ENCODE measurements around the gene HEXIM1.

The HEXIM1 gene

GRCh38 chr17:45146890-45147580 is 1.2 kb upstream of the HEXIM1 start:
- peak; percentile 64 to 65 for DNase-seq

GRCh38 chr17:45147581-45148182 is 593 bp upstream of the HEXIM1 start:
- DNase-seq = peak; percentile 86 to 91

- DNase-seq = peak; percentile 69 to 73
Measured at GRCh38 chr17:45149037-45149668, 878 bp downstream of the HEXIM1 start.

- DNase-seq = peak; percentile 48 to 65
Measured at GRCh38 chr17:45149669-45150664, 1.7 kb downstream of the HEXIM1 start.

GRCh38 chr17:45150911-45151809 is 2.9 kb downstream of the HEXIM1 start:
- DNase-seq = peak; percentile 33 to 40

GRCh38 chr17:45155029-45155428 is 6.8 kb downstream of the HEXIM1 start:
- no peak for DNase-seq

- DNase-seq = no peak
Measured at GRCh38 chr17:45155483-45155882, 7.2 kb downstream of the HEXIM1 start.

GRCh38 chr17:45156242-45156641 is 8.0 kb downstream of the HEXIM1 start:
- no peak for DNase-seq

- peak; percentile 40 to 57 for DNase-seq
Measured at GRCh38 chr17:45160447-45161287, 12.4 kb downstream of the HEXIM1 start.

- DNase-seq = peak; percentile 100
Measured at GRCh38 chr17:45161288-45162024, 13.2 kb downstream of the HEXIM1 start, which contains the start of gene HEXIM2. TSS of gene HEXIM2 (plus strand) at chr17:45161875. CDS start at chr17:45162794, 919 bp downstream.

- no peak for DNase-seq
Measured at GRCh38 chr17:45162025-45162687, 13.9 kb downstream of the HEXIM1 start.

- no peak for DNase-seq
Measured at GRCh38 chr17:45164734-45165269, 16.5 kb downstream of the HEXIM1 start.

GRCh38 chr17:45168991-45169752 is 20.9 kb downstream of the HEXIM1 start:
- no peak for DNase-seq

- DNase-seq = no peak
Measured at GRCh38 chr17:45170280-45170930, 22.1 kb downstream of the HEXIM1 start.

GRCh38 chr17:45170931-45171337 is 22.7 kb downstream of the HEXIM1 start:
- peak; percentile 49 to 81 for DNase-seq

GRCh38 chr17:45171338-45172231 is 23.3 kb downstream of the HEXIM1 start:
- DNase-seq = peak; percentile 42 to 78

- DNase-seq = no peak
Measured at GRCh38 chr17:45172232-45172540, 23.9 kb downstream of the HEXIM1 start.

All from inflammatory macrophage (primary cell).